Hepatocyte (in vitro differentiated cells): ENCODE data around the gene CYP24A1.

Experiments
- EZH2phosphoT487 ChIP-seq: fragments of 200-600 bp; sonication (generic); IDR thresholded peaks from one replicate; pipeline ENCODE4 v1.6.1; 2018; ENCODE audit warnings: antibody characterized with exemption, mild to moderate bottlenecking, low read depth, moderate library complexity; ENCODE audit not compliant: unreplicated experiment, severe bottlenecking
- TF ChIP-seq, protein P1 (sequence below): fragments of 200-600 bp; sonication (generic); IDR thresholded peaks from 2 replicates; pipeline ENCODE4 v1.5.1; 2016; ENCODE audit warnings: antibody characterized with exemption, mild to moderate bottlenecking; ENCODE audit not compliant: poor library complexity

DNA sequence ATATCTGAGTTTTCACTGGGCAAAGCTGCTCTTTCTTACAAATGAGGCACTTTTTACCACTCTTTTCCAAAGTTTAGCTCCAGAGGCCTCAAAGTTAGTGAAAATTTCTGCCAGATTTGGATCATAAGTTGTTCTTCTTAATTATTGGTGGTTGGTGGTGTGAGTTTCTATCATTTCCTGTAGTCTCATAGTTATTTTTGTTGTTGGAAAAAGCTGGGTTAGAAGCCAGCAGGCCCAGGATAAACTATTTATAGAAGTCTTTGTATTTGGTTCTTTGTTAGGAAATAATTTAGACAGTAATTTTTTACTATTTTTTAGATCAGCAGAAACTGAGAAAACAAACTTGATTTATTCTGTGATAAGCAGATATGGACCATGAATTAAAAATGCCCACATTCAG lies 44.7 kb upstream of the CYP24A1 start:
- TF ChIP-seq, protein P1, sequence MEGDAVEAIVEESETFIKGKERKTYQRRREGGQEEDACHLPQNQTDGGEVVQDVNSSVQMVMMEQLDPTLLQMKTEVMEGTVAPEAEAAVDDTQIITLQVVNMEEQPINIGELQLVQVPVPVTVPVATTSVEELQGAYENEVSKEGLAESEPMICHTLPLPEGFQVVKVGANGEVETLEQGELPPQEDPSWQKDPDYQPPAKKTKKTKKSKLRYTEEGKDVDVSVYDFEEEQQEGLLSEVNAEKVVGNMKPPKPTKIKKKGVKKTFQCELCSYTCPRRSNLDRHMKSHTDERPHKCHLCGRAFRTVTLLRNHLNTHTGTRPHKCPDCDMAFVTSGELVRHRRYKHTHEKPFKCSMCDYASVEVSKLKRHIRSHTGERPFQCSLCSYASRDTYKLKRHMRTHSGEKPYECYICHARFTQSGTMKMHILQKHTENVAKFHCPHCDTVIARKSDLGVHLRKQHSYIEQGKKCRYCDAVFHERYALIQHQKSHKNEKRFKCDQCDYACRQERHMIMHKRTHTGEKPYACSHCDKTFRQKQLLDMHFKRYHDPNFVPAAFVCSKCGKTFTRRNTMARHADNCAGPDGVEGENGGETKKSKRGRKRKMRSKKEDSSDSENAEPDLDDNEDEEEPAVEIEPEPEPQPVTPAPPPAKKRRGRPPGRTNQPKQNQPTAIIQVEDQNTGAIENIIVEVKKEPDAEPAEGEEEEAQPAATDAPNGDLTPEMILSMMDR: no peak
- TF ChIP-seq EZH2phosphoT487: no peak
